ENCODE data around the gene EGLN2.
"Not testable (repeated sequence)": the region's sequence is repeated elsewhere in the genome, so short reads cannot be mapped to it uniquely, and the experiment has no call there.

The EGLN2 gene

DNA sequence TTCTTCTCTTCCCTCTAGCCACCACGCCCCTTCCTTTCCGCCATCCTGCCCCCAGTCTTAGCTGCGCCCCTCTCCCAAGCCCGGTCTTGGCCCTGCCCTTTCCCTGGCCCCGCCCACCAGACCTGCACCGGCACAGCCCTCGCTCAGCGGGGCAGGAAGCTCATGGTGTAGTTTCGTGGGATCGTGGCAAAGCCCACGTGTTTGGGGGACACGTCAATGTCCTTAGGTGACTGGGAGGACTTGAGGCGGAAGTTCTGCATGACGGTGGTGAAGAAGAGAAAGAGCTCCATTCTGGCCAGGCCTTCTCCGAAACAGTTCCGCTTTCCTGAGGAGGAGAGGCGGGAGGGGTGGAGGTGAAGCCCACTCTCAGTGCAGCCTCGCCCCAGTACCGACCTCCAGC lies 44.7 kb downstream of the EGLN2 start:
- H3K27ac ChIP-seq; CTCF ChIA-PET; POLR2A ChIA-PET (ENCODE audit: low non-redundant PET); DNase-seq (ENCODE audit: low spot score): not testable (repeated sequence)

DNA sequence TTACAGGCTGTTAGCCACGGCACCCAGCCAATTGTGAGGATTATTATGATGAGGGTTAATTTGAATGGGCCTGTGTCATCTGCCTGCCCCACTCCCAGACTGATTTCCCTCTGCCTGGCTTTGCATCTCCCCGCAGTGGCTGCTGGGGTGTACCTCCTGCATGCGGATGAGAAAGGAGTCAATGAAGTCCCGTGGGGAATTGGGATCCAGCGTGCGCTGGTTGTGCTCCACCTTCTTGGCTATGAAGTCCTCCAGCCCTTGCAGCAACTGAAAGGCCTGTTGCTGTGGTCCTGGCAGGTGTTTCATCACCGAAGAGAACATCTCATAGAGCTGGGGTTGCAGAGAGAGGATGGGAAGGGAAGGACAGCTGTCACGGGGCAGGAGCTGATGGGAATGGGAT lies 47.7 kb downstream of the EGLN2 start:
- POLR2A ChIA-PET (ENCODE audit: low non-redundant PET); DNase-seq (ENCODE audit: low spot score); H3K27ac ChIP-seq; CTCF ChIA-PET: not testable (repeated sequence)

DNA sequence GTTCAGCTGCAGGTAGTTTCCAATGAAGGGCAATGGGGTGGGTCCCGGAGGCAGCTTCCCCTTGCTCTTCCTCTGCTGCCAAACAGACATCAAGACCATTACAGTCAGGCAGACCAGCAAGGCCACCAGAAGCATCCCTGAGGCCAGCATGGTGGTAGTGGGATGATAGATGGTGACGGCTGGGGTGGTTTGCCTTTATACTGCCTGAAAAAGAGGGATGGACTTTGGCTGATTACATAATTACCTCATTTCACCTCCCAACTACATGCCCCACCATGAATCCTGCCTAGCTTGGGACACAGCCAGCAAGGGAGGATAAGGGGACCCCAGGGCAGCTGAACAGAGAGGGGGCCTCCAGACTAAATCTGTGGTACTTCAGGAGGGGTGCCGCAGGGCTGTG lies 51.3 kb downstream of the EGLN2 start, which contains the start of gene CYP2A6:
TSS of gene CYP2A6 (minus strand) at position 171 of the 400 bp plus-strand sequence. CDS start at position 150, 21 bp downstream.
- POLR2A ChIA-PET (ENCODE audit: low non-redundant PET); DNase-seq (ENCODE audit: low spot score); H3K27ac ChIP-seq; CTCF ChIA-PET: not testable (repeated sequence)

DNA sequence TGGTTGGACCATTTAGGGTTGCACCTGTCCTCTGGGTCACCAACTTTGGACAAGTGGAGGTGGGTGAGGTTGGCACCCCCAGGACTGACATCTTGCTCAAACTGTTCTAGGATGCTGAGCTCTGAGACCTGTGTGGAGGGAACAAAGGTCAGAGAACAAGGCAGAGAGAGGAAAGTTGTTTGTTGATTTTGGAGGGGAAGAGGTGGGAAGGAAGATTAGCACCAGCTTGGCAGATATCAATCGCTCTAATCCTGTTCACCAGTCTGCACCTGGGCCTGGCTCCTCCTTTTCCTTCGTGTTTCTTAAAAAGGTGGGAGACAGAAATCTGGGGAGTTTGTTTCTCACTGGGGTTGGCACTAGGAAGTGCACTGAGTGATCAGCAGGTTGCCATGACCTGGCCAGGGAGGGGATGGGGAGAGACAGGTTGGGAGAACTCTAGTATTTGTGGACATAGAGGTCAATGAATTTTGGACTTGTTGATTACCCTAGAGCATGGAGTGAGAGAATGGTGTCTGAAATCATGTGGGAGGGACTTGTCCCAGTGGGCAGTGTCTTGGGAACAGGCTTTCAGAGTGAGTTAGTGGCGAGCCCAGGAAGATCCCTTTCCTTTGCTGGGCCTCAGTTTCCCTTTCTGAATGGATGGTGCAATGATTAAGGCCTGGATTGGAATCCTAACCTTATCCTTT lies 53.6 kb downstream of the EGLN2 start:
- CTCF ChIA-PET; DNase-seq (ENCODE audit: low spot score); H3K27ac ChIP-seq; POLR2A ChIA-PET (ENCODE audit: low non-redundant PET): not testable (repeated sequence)

Data from RWPE1 (cell line).